Measurements from ENCODE around the gene ALDH18A1. TPM values are rescaled to one million over a fixed set of nuclear protein-coding genes. Genes with fewer than 3 reads are reported as not detected.

The ALDH18A1 gene
- total RNA-seq, 1 experiment from 2014 or later = 70.3 TPM

DNA sequence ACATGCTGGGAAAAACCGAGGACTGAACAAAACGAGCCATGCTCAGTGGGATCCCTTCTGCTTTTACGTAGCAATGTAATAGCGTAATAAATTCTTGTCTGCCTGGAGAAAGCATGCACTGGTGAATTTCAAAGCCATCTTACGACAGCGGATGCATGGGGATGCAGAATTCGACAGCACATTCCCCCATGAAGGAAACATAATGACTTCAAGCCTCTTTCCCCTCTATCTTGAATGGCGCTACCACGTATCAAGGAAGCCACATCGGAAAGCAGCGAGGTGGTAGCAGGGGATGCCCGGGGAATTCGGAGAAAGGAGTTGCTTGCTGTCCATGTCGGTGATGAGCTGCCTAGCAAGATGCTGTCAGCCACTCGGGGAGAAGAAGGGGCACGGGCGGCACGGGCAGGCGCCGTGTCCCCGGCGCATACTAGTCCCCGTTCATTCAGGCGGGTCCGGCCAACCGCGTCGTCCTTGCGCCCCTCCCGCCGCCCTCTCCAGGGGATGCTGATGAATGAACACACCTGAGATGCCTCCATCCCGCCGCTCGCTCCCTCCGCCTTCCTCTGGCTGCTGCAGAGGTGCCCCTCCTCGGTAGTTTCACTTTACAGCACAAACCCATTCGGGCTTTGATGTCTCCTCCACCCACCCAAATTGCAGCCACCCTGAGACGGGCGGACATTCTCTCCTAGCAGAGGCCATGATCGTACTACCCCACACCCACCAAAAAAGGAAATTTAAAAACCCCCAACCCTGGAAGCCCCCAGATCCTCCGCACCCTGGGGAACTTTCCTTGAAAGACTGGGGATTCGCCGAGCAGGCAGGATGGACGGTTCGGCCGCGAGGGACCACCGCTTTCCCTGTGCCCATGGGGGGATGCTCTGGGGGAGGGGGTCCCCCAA is 96.0 kb downstream of the ALDH18A1 start:
- Histone ChIP-seq H3K27me3 (ENCODE audit: low read length) (no peaks in the 10 kb centered on the region), H3K4me1 (ENCODE audit: insufficient read depth, low read length) (no peaks in the 10 kb centered on the region), H4K20me1 (ENCODE audit: low read length) (no peaks in the 10 kb centered on the region), H3K9me2 (replicated peaks; ENCODE audit: low read length) (no peaks in the 10 kb centered on the region), H3F3A (ENCODE audit: low read length, unreplicated experiment) (no peaks in the 10 kb centered on the region), H3K27ac (ENCODE audit: low read length) (no peak overlapping the region), H3K79me2 (ENCODE audit: low read length) (no peaks in the 10 kb centered on the region), H3K4me3 (ENCODE audit: low read length) (peak overlapping the region; percentile 93), H3K9me3 (ENCODE audit: low read length) (no peaks in the 10 kb centered on the region), H3K36me3 (ENCODE audit: low read depth, low read length) (no peaks in the 10 kb centered on the region), H3K9ac (ENCODE audit: low read length) (peak overlapping the region; percentile 56; the same call in 1 of the 2 replicates), H2AFZ (ENCODE audit: low read length) (peak overlapping the region; percentile 90), H3K4me2 (ENCODE audit: low read length) (peak overlapping the region; percentile 95)
- ChIA-PET CTCF (no interaction called here), POLR2A (ENCODE audit: unreplicated experiment) (no interaction called here)
- DNase-seq (peak; percentile 19), ATAC-seq (peak; percentile 39)
- intact Hi-C loops (cut with micrococcal nuclease) = loop anchor here (2.0 kb wide), 1 partner anchor 40 kb away; no protein-coding TSS in a partner anchor
- TSS peak; percentile 59 for BruUV-seq (replicated peaks)
- TF ChIP-seq, protein P1, sequence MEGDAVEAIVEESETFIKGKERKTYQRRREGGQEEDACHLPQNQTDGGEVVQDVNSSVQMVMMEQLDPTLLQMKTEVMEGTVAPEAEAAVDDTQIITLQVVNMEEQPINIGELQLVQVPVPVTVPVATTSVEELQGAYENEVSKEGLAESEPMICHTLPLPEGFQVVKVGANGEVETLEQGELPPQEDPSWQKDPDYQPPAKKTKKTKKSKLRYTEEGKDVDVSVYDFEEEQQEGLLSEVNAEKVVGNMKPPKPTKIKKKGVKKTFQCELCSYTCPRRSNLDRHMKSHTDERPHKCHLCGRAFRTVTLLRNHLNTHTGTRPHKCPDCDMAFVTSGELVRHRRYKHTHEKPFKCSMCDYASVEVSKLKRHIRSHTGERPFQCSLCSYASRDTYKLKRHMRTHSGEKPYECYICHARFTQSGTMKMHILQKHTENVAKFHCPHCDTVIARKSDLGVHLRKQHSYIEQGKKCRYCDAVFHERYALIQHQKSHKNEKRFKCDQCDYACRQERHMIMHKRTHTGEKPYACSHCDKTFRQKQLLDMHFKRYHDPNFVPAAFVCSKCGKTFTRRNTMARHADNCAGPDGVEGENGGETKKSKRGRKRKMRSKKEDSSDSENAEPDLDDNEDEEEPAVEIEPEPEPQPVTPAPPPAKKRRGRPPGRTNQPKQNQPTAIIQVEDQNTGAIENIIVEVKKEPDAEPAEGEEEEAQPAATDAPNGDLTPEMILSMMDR (conservative IDR thresholded peaks at IDR 0.05; ENCODE audit: low read depth, low read length) = no peak
- TF ChIP-seq EZH2phosphoT487 (IDR thresholded peaks at IDR 0.05; ENCODE audit: borderline replicate concordance, low read length) = no peak
- TF ChIP-seq EZH2 (IDR thresholded peaks at IDR 0.05; ENCODE audit: low read length, unreplicated experiment) = no peak

DNA sequence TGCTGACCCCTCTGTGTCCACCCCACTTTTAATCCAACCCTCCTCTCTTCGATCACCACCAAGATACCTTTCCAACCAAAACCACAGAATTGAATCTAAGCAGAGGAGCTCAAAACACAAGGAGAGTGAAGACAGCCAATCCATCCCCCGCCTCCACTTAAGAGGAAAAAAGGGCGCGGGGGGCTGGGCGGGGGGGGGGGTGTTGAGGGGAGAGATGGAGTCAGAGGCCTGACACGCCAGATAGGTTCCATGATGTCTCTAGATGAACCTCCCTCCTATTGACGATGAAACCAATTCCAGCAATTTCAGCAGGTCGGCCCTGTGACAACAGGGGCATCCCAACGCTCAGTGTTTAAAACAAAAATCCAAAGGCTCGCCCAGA is 96.6 kb downstream of the ALDH18A1 start:
- Histone ChIP-seq H2AFZ (ENCODE audit: low read length) (no peak overlapping the region), H3F3A (ENCODE audit: low read length, unreplicated experiment) (no peaks in the 10 kb centered on the region), H4K20me1 (ENCODE audit: low read length) (no peaks in the 10 kb centered on the region), H3K4me3 (ENCODE audit: low read length) (peak overlapping the region; percentile 93), H3K36me3 (ENCODE audit: low read depth, low read length) (no peaks in the 10 kb centered on the region), H3K9me2 (replicated peaks; ENCODE audit: low read length) (no peaks in the 10 kb centered on the region), H3K4me1 (ENCODE audit: insufficient read depth, low read length) (no peaks in the 10 kb centered on the region), H3K4me2 (ENCODE audit: low read length) (peak overlapping the region; percentile 95), H3K9me3 (ENCODE audit: low read length) (no peaks in the 10 kb centered on the region), H3K9ac (ENCODE audit: low read length) (no peak overlapping the region), H3K27me3 (ENCODE audit: low read length) (no peaks in the 10 kb centered on the region), H3K79me2 (ENCODE audit: low read length) (no peaks in the 10 kb centered on the region), H3K27ac (ENCODE audit: low read length) (no peak overlapping the region)
- ChIA-PET POLR2A (ENCODE audit: unreplicated experiment) (no interaction called here), CTCF (no interaction called here)
- no peak for DNase-seq
- no TSS peak for BruUV-seq (replicated peaks)
- ATAC-seq = no peak
- TF ChIP-seq, protein P1 (conservative IDR thresholded peaks at IDR 0.05; ENCODE audit: low read depth, low read length) = no peak
- no peak for TF ChIP-seq EZH2phosphoT487 (IDR thresholded peaks at IDR 0.05; ENCODE audit: borderline replicate concordance, low read length)
- TF ChIP-seq EZH2 (IDR thresholded peaks at IDR 0.05; ENCODE audit: low read length, unreplicated experiment) = no peak
- intact Hi-C loops (cut with micrococcal nuclease) = loop anchor here (2.0 kb wide), 1 partner anchor 41 kb away; no protein-coding TSS in a partner anchor

DNA sequence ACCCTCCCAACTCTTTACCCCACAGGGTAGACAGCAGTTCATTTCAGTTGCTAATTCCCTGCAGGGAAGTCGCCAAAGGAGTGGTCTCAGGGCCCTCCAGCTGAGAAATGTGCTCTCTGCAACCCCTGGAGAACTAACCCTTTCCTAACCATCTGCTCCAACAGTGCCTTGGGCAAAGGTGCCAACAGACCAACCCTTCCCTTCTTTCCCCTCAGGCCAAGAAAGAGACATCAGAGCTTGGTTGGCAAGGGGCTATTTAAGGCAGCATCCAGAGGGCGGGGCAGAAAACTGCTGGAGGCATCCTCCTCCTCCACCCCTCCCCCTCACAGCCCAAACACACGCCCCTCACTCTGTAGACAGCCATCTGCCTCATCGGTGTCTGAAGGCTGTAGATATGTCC is 97.0 kb downstream of the ALDH18A1 start:
- DNase-seq = no peak
- Histone ChIP-seq H3K4me1 (ENCODE audit: insufficient read depth, low read length) (no peaks in the 10 kb centered on the region), H3K27me3 (ENCODE audit: low read length) (no peaks in the 10 kb centered on the region), H3K27ac (ENCODE audit: low read length) (no peak overlapping the region), H4K20me1 (ENCODE audit: low read length) (no peaks in the 10 kb centered on the region), H2AFZ (ENCODE audit: low read length) (no peak overlapping the region), H3K4me2 (ENCODE audit: low read length) (no peak overlapping the region), H3K9ac (ENCODE audit: low read length) (no peak overlapping the region), H3K4me3 (ENCODE audit: low read length) (no peak overlapping the region), H3K9me2 (replicated peaks; ENCODE audit: low read length) (no peaks in the 10 kb centered on the region), H3F3A (ENCODE audit: low read length, unreplicated experiment) (no peaks in the 10 kb centered on the region), H3K36me3 (ENCODE audit: low read depth, low read length) (no peaks in the 10 kb centered on the region), H3K9me3 (ENCODE audit: low read length) (no peaks in the 10 kb centered on the region), H3K79me2 (ENCODE audit: low read length) (no peaks in the 10 kb centered on the region)
- ChIA-PET POLR2A (ENCODE audit: unreplicated experiment) (no interaction called here), CTCF (no interaction called here)
- TF ChIP-seq, protein P1 (conservative IDR thresholded peaks at IDR 0.05; ENCODE audit: low read depth, low read length) = no peak
- TF ChIP-seq EZH2 (IDR thresholded peaks at IDR 0.05; ENCODE audit: low read length, unreplicated experiment) = no peak
- intact Hi-C loops (cut with micrococcal nuclease) = no loop called here
- ATAC-seq = no peak
- BruUV-seq (replicated peaks) = TSS peak; percentile 24

Measured in PC-3 (cell line).